ENCODE measurements around the gene TLCD5.

Gene TLCD5

GRCh38 chr11:120308081-120308480, 17.0 kb upstream of the TLCD5 start:
- DNase-seq = no peak

- no peak for DNase-seq
Measured at GRCh38 chr11:120310870-120311269, 14.2 kb upstream of the TLCD5 start.

DNA sequence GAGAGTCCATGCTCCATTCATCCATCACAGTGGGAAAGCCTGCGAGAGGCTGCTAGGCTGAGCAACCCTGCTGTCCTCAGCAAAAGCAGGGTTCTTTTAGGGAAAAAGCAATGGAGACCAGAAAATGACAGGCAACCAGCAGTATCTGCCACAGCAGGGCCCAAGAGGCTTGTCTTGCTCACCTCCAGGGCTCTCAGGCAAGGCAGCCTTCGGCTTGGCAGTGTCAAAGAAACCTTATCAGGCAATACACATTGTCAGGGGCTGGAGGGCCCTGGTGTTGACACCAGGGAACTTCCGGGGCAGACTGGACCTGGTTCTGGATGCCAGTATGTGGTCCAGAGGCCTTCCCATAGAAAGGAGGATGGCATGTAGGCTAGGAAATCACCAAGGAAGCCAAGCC, 10.2 kb upstream of the TLCD5 start:
- DNase-seq = no peak

DNA sequence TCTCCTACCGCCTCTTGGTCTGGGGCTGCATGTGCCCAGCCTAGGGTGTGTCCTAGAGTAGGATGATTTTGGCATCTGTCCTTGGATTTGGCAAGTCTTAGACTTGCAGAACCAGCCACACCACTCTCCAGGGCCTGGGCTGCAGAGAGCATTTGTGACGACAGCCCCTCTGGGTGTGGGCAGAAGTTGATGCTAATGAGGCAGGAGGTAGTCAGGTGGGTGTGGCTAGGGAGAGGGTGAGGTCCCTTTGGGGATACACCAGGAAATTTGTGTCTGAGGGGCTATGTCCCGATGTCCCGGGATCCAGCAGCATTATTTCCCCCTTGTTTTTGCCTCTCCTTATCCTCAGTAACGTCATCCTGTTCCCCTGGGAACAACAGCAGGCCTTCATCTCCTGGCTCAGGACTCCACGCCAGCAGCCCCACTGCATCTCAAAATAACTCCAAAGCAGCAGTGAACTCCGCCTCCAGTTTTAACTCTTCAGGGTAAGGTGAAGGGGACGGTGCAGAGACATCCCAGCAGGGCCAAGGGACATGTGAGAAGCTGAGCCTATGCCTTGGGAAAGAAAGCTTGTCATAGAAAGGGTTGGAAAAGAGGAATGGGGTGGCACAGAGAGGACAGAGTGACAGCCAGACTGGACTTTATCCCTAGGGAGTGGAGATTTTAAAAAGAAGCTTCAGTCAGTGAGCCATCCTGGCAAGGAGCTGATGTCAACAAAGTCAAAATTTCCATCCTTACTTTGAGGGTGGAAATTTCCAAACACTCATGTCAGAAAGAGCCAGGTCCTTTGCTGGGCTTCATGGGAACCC, 8.0 kb upstream of the TLCD5 start:
- DNase-seq = no peak

DNA sequence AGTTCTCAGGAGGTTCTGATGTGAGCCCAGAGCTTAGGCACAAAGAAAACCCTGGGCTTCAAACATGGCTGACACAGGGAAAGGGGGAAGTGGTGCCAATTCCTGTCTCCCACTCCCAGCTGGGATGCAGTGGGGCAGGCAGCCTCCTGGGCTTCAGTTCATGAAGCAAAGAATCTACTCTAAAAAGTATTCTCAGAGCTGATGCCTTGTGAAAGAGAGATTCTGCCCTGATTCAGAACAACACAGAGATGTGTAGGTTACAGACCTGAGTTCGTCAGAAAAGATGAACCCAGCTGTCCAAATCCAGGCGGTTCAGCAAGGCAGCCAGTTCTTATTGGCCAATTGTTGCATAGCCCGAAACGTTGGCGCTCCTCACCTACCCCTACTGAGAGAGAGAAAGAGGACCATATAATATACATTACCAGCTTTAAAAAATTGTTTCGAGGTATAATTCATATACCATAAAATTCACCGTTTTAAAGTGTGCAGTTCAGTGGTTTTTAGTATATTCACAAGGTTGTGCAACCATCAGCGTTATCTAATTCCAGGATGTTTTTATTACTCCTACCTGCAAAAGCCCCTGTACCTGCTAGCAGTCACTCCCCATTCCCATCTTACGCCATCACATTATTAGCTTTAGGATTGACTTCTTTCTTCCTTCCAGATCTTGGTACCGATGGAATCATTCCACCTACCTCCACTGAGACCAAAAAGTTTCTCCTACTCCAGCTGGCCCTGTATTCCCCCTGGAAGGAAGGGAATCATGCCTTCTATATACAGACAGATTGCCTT, 7.2 kb upstream of the TLCD5 start:
- DNase-seq = no peak

DNA sequence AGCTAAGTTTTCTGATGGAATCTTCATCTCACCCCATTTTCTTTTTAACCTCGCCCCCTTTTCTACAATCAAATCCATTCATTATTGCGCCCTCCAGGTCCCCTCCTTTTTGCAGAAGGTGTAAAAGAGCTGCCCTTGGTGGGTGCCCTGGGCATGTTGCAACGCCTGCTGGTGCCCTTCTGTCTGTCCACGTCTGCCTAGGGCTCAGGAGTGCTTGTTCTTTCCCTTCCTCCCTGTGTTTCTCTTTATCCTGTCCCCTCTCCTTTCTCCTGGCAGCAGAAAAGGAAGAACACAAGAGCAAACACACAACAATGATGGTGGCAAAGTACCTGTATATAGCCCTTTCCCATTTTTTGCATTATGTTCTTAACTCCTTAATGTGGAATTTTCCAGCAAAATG, 6.2 kb upstream of the TLCD5 start:
- no peak for DNase-seq

DNA sequence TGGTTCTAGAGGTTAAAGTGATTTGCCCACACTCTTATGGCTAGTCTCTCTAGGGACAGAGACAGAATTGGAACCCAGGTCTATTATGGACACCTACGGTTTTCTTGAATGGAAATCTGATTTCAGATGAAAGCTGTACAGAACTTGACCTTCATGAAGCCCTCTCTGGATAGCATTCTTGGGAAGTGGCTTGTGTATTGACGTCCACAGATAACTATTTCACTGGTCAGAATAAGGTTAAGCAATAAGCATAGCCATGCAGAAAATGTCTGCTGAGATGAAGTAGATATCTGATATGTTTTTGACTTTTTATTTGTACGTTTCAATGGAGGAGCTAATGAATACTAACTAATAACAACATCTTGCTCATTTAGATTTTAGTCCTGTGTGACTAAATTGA, 1.1 kb downstream of the TLCD5 start:
- no peak for DNase-seq

GRCh38 chr11:120326845-120327281, 1.8 kb downstream of the TLCD5 start:
- no peak for DNase-seq

- DNase-seq = no peak
Measured at GRCh38 chr11:120327311-120327710, 2.2 kb downstream of the TLCD5 start.

- no peak for DNase-seq
Measured at GRCh38 chr11:120329556-120329955, 4.5 kb downstream of the TLCD5 start.

DNA sequence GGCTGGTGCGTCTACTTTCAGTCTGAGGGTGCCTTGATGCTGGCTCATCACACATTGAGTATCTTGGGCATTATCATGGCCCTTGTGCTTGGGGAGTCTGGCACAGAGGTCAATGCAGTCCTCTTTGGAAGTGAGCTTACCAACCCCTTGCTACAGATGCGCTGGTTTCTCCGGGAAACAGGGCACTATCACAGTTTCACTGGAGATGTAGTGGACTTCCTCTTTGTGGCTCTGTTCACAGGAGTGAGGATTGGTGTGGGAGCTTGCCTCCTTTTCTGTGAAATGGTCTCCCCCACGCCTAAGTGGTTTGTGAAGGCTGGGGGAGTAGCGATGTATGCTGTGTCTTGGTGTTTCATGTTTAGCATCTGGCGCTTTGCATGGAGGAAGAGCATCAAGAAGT, 4.9 kb downstream of the TLCD5 start:
- DNase-seq = no peak

GRCh38 chr11:120331301-120331996, 6.3 kb downstream of the TLCD5 start:
- DNase-seq = no peak

DNA sequence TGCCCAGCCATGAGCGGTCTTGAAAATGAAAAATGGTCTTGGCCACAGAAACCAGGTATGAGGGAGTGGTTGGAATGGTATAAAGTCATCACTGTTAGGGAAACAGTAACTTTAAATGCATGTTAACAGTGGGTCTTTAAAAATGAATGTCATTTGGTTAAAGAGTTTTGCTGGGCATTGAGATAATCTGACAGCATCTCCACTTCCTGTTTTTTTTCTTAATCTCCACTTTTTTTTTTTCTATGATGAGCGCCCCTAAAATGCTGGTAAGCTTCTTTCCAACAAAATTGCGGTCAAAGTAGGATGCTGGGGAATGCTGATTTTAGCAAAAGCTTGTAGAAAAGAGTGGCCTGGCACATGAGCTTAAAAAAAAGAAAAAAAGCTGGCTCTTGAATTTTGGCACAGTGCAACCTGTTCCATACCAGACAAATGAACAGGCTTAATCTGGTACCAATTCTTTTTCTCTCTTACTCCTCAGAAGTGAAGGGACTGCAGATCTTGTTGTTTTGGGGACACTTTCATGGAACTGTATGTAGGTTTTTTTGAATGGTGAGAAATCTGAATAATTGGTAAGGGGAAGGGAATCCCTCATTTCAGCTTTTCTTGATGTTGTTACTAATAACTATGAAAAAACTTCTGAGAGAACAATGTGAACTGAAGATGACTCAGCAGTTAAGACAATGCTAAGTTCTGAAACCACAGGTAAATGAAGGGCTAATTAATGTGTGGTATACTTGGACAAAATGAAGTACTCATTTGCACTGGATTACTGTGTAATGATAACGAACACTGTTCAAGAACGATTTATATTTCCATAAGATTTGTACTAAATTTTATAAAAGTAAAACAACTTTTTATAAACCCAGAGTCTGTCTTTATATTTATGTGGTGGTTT, 8.0 kb downstream of the TLCD5 start:
- no peak for DNase-seq

- DNase-seq = no peak
Measured at GRCh38 chr11:120333801-120334200, 8.7 kb downstream of the TLCD5 start.

DNA sequence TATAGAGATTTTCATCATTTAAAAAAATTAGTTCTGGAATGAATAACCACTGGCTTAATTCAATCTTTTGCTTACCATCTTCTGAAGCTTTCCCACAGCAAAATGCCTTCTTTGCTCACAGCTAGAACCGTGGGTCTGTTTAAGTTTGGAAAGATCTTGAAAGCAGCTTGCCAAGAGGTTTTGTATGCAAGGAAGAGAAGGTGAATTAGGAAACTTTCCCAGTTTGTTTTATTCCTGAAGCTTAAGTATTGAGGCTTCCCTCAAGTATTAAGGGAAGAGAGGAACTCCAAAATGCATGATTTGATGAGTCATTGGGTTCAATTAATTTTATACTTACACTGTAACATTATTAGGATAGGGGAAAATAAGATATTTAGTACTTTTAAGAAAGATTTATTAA, 9.2 kb downstream of the TLCD5 start:
- no peak for DNase-seq

GRCh38 chr11:120334894-120335462, 9.9 kb downstream of the TLCD5 start:
- DNase-seq = peak; percentile 50 to 62

GRCh38 chr11:120335556-120335907, 10.4 kb downstream of the TLCD5 start:
- DNase-seq = peak in 1 of 2 experiments; percentile 30

GRCh38 chr11:120335908-120336640, 11.0 kb downstream of the TLCD5 start, which contains the start of gene ARHGEF12:
TSS of gene ARHGEF12 (plus strand) at chr11:120336413. CDS start at chr11:120337244, 831 bp downstream.
- peak; percentile 88 to 89 for DNase-seq

DNA sequence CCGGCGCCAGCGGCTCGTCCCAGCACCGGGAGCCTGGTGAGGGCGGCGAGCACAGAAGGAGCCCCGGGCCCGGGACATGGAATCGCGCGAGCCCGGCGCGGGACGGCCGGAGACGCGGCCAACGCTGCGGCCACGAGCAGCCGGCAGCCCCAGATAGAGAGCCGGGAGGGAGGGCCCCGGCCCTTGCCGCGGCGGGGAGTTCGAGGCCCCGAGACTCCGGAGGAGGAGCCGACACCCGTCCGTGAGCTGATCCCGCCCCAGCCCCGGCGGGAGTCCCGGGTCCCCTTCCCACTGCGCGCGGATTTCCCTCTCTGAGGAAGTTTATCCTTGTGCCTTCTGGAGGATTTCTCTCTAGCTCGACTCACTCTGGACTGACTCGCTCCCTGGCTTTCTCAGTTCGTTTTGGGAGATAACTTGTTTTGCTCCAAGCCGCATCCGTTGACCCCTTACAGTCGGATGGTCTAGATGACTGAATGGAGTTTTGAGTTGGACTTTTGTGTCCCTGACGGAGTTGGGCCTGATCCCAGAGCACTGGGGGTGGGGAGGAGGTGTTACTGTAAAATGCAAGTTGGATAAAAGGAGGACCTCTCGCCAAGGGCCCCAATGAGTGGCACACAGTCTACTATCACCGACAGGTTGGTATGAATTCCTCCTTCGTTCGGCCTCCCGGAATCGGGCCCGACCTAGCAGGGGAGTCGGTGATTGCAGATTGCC, 11.7 kb downstream of the TLCD5 start:
- DNase-seq = peak; percentile 48 to 57

DNA sequence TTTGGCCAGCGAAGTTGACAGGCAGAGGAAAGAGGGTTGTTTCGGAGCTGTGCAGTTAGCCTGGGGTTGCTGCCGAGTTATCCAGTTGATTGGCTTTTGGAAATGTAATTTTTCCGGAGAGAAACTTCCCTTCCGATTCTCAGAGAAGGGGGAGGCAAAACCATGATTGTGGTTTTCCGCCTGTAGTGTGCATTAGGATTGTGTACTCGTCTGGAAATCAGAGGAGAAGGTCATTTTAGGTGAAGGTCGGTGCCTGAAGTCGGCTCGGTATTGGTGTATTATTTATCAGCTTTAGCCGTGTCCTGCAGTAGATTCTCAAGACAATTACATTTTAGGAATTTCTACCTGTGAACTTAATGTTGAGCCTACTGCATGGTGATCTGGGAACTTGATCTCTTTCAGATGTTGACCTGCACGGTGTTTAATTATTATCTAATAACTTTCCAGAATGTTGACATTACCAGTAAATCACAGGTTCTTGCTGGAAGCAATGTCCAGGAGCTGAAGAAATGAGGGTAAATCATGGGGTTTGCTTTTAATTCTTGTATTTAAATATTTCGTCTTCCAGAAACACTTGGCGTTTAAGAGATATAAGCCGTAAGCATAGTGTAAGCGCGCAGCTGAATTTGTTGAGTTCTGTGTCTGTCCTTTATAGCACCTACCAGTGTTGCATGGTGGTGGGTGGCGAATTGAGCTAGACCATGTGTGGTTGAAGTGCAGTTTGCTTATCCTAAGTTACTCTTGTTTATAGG, 12.4 kb downstream of the TLCD5 start:
- no peak for DNase-seq
